ENCODE results near the gene LEF1.

LEF1 gene

DNA sequence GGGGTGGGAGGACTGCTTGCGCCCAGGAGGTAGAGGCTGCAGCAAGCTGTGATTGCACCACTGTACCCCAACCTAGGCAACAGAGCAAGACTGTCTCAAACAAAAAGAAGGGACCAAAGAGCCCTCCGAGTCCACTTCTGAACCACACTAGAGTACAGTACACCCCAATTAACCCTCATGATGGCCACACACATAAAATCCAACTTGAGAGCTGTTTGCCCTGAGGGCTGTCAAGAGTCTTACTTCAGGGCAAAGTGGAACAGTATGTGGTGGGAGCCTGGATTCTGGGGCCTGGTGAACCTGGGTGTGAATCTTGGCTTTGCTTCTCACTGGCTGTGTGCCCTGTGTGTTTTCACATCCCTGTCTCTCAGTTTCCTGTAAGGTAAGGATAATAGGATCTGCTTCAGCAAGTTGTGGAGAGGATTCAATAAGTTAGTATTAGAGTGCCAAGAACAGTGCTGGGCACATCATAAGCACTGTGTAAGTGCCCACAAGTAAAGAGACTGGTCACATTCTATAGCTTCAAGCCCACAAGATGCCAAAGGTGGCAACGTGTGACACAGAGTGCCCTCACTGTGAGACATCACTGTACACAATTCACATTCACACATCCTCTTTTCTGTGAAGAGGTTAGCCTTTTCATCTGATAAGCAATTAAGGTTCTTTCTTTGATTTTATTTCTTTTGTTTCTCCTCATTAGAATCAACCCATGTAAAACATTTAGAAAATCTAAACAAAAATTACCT is 52.1 kb downstream of the LEF1 start:
- H3K4me3 ChIP-seq (replicated peaks in 1 of 2; ENCODE audit: low read depth in 2 of 2, low read length in 2 of 2) = no peak overlapping the region

GRCh38 chr4:108115168-108115526 is 53.6 kb downstream of the LEF1 start:
- TF ChIP-seq, protein P1, sequence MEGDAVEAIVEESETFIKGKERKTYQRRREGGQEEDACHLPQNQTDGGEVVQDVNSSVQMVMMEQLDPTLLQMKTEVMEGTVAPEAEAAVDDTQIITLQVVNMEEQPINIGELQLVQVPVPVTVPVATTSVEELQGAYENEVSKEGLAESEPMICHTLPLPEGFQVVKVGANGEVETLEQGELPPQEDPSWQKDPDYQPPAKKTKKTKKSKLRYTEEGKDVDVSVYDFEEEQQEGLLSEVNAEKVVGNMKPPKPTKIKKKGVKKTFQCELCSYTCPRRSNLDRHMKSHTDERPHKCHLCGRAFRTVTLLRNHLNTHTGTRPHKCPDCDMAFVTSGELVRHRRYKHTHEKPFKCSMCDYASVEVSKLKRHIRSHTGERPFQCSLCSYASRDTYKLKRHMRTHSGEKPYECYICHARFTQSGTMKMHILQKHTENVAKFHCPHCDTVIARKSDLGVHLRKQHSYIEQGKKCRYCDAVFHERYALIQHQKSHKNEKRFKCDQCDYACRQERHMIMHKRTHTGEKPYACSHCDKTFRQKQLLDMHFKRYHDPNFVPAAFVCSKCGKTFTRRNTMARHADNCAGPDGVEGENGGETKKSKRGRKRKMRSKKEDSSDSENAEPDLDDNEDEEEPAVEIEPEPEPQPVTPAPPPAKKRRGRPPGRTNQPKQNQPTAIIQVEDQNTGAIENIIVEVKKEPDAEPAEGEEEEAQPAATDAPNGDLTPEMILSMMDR (IDR thresholded peaks at IDR 0.05; ENCODE audit: low read depth, low read length) = no peak
- DNase-seq (ENCODE audit: low read depth in 2 of 2) = no peak
- H3K4me3 ChIP-seq (replicated peaks in 1 of 2; ENCODE audit: low read depth in 2 of 2, low read length in 2 of 2) = no peak overlapping the region

More for the DNA sequence above, 52.1 kb downstream of the LEF1 start:
- DNase-seq (ENCODE audit: low read depth in 2 of 2) = no peak
- TF ChIP-seq, protein P1 (IDR thresholded peaks at IDR 0.05; ENCODE audit: low read depth, low read length) = no peak

GRCh38 chr4:108114503-108114902 is 54.2 kb downstream of the LEF1 start:
- TF ChIP-seq, protein P1 (IDR thresholded peaks at IDR 0.05; ENCODE audit: low read depth, low read length) = no peak
- no peak overlapping the region for H3K4me3 ChIP-seq (replicated peaks in 1 of 2; ENCODE audit: low read depth in 2 of 2, low read length in 2 of 2)
- no peak for DNase-seq (ENCODE audit: low read depth in 2 of 2)

GRCh38 chr4:108113229-108113628 is 55.5 kb downstream of the LEF1 start:
- no peak overlapping the region for H3K4me3 ChIP-seq (replicated peaks in 1 of 2; ENCODE audit: low read depth in 2 of 2, low read length in 2 of 2)
- TF ChIP-seq, protein P1 (IDR thresholded peaks at IDR 0.05; ENCODE audit: low read depth, low read length) = no peak
- no peak for DNase-seq (ENCODE audit: low read depth in 2 of 2)

GRCh38 chr4:108111781-108112180 is 57.0 kb downstream of the LEF1 start:
- H3K4me3 ChIP-seq (replicated peaks in 1 of 2; ENCODE audit: low read depth in 2 of 2, low read length in 2 of 2) = no peak overlapping the region
- TF ChIP-seq, protein P1 (IDR thresholded peaks at IDR 0.05; ENCODE audit: low read depth, low read length) = no peak
- DNase-seq (ENCODE audit: low read depth in 2 of 2) = no peak

GRCh38 chr4:108110450-108110849 is 58.3 kb downstream of the LEF1 start:
- no peak for DNase-seq (ENCODE audit: low read depth in 2 of 2)
- no peak overlapping the region for H3K4me3 ChIP-seq (replicated peaks in 1 of 2; ENCODE audit: low read depth in 2 of 2, low read length in 2 of 2)
- TF ChIP-seq, protein P1 (IDR thresholded peaks at IDR 0.05; ENCODE audit: low read depth, low read length) = no peak

DNA sequence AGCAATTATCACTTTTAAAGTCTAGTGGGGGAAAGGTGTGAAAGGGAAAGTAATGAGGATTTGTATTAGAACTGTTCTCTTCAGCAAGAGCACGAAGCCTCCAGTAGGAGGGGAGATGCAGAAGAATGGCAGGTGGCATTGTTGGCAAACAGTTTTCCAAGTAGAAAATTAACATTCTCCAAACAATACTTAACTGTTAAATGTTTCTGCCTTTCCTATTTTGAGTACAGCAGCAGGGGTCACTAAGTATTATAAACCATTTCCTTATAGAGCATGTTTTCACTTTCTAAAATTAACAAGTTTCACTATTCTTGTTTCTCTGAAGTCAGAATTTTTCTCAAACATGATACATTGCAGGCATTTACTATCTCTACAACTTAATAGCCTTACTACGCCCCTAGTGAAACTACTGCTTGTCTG is 58.7 kb downstream of the LEF1 start:
- H3K4me3 ChIP-seq (replicated peaks in 1 of 2; ENCODE audit: low read depth in 2 of 2, low read length in 2 of 2) = no peak overlapping the region
- no peak for DNase-seq (ENCODE audit: low read depth in 2 of 2)
- TF ChIP-seq, protein P1 (IDR thresholded peaks at IDR 0.05; ENCODE audit: low read depth, low read length) = no peak

Data from cardiac fibroblast (primary cell).